Psoas muscle (tissue), 8 donors: ENCODE measurements around the gene CLEC3A. TPM values are rescaled to one million over a fixed set of nuclear protein-coding genes. Genes with fewer than 3 reads are reported as not detected.
"Not testable (repeated sequence)": the region's sequence is repeated elsewhere in the genome, so short reads cannot be mapped to it uniquely, and the experiment has no call there.

ENCODE experiments used
- ATAC-seq, 4 donors: fragments of 200-7000 bp; cut with Tn5 transposase; one replicate each; pipeline ENCODE4 v1.9.1; 2020; ENCODE audit warnings: moderate library complexity in 3 of 4, mild to moderate bottlenecking in 2 of 4
- DNase-seq, 2 donors: peaks; one replicate each; pipeline ENCODE4 v3.0.0-alpha.2; 2020
- H3K27ac ChIP-seq: fragments of 200-600 bp; one replicate; pipeline ENCODE4 v1.8.0; 2022
- H3K27me3 ChIP-seq, 3 donors: fragments of 200-600 bp in 1 of 3; one replicate each; pipeline versions ENCODE4 v1.6.1 to v1.8.0; 2013 to 2022; ENCODE audit warnings: low read length in 2 of 3, mild to moderate bottlenecking in 2 of 3, moderate library complexity in 1 of 3; ENCODE audit not compliant: insufficient read depth in 3 of 3
- H3K36me3 ChIP-seq, 2 donors: fragments of 200-600 bp in 1 of 2; one replicate each; pipeline versions ENCODE4 v1.6.1 to v1.8.0; 2013 to 2022; ENCODE audit warnings: low read depth in 1 of 2, mild to moderate bottlenecking in 1 of 2, moderate library complexity in 1 of 2; ENCODE audit not compliant: insufficient read depth in 1 of 2
- H3K4me1 ChIP-seq: fragments of 200-600 bp; one replicate; pipeline ENCODE4 v1.8.0; 2022
- H3K4me3 ChIP-seq: fragments of 200-600 bp; one replicate; pipeline ENCODE4 v1.8.0; 2022; ENCODE audit warnings: mild to moderate bottlenecking
- H3K9me3 ChIP-seq: fragments of 200-600 bp; one replicate; pipeline ENCODE4 v1.8.0; 2022
- CTCF ChIP-seq: fragments of 200-600 bp; IDR thresholded peaks from one replicate; pipeline ENCODE4 v1.8.0; 2022; ENCODE audit warnings: antibody characterized with exemption
- WGBS, 3 donors: extraction: QIAGEN DNeasy Blood & Tissue Kit; methylation state at CpG; one replicate each; pipeline versions ENCODE4 v1.1.6 to v1.1.7; 2013; 5-methylcytosine and 5-hydroxymethylcytosine counted together
- intact Hi-C, 2 donors: fragments of 100-400 bp; cut with DNase I; formaldehyde crosslinking; loops; one replicate each; pipeline versions ENCODE4 v1.11.0 to v1.14.2; 2022
- polyA plus RNA-seq, 3 donors: library from polyadenylated mRNA; stranded (reverse); fragments of 200-250 nt; gene quantifications; one replicate each; pipeline ENCODE4 v1.2.3, GENCODE V29; 2013
- total RNA-seq, 4 donors: library from RNA; stranded (reverse); fragmentation: NEBNext Ultra II Directional in 2 of 4; extraction: Animal tissue kit (Norgen Biotek cat#: 25700) in 2 of 4; gene quantifications; one replicate each; pipeline versions ENCODE4 v1.2.1 to v1.2.4, GENCODE V29; 2021 to 2023
- donor health status: healthy with polysubstance abuse.
- donor health status: DM: no; HTN: no; CAD: no; lungs with moderate emphysema.
- donor health status: Bipolar disorder and iron deficiency.
- donor health status: healthy.
- donor health status: DM: yes; HTN: yes; CAD: no.
- donor health status: DM: no; HTN: no; CAD: no.
- donor health status: DM: no; HTN: no; CAD: no.
- donor health status: DM: yes; HTN: yes; CAD: no.

CLEC3A gene
- total and polyA plus RNA-seq, 7 donors, result not detected

GRCh38 chr16:78057803-78058564 is 35.6 kb downstream of the CLEC3A start:
- WGBS, 3 donors, result 72 to 78% (median 77%) methylated on average over 9 of the region's 9 CpGs
- intact Hi-C loops, result no loop called here

GRCh38 chr16:78059806-78060205 is 37.5 kb downstream of the CLEC3A start:
- ATAC-seq, DNase-seq, H3K9me3 ChIP-seq, H3K36me3 ChIP-seq, intact Hi-C loops, H3K4me1 ChIP-seq, H3K27me3 ChIP-seq, H3K27ac ChIP-seq, H3K4me3 ChIP-seq: not testable (repeated sequence)
- WGBS, 3 donors, result 79 to 87% (median 82%) methylated on average over 25 of the region's 25 CpGs

More at GRCh38 chr16:78057803-78058564, 35.6 kb downstream of the CLEC3A start:
- Histone ChIP-seq H3K36me3 (no peaks in the 10 kb centered on the region), H3K9me3 (no peaks in the 10 kb centered on the region), H3K27me3 (no peaks in the 10 kb centered on the region), H3K27ac (no peak overlapping the region), H3K4me1 (no peaks in the 10 kb centered on the region), H3K4me3 (no peak overlapping the region)
- ATAC-seq (no peak), DNase-seq (no peak)
- no peak for TF ChIP-seq CTCF

- DNase-seq, result no peak
- H3K4me3 ChIP-seq, result no peak overlapping the region
- ATAC-seq, result no peak
- no peaks in the 10 kb centered on the region for H3K27me3 ChIP-seq
- no peaks in the 10 kb centered on the region for H3K36me3 ChIP-seq
- intact Hi-C loops, result no loop called here
- H3K27ac ChIP-seq, result no peak overlapping the region
- no peaks in the 10 kb centered on the region for H3K9me3 ChIP-seq
- no peaks in the 10 kb centered on the region for H3K4me1 ChIP-seq
- 39 to 51% (median 45%) methylated on average over 5 of the region's 5 CpGs for WGBS, 3 donors
- no peak for TF ChIP-seq CTCF
Observed at GRCh38 chr16:78060295-78060694, 37.9 kb downstream of the CLEC3A start.

GRCh38 chr16:78060809-78061208 is 38.5 kb downstream of the CLEC3A start:
- no peaks in the 10 kb centered on the region for H3K27me3 ChIP-seq
- no peaks in the 10 kb centered on the region for H3K9me3 ChIP-seq
- H3K4me1 ChIP-seq, result no peaks in the 10 kb centered on the region
- H3K4me3 ChIP-seq, result no peak overlapping the region
- no peak for TF ChIP-seq CTCF
- WGBS, 3 donors, result 74 to 84% (median 80%) methylated on average over 5 of the region's 5 CpGs
- DNase-seq (no peak), ATAC-seq (no peak)
- no peaks in the 10 kb centered on the region for H3K36me3 ChIP-seq
- intact Hi-C loops, result no loop called here
- H3K27ac ChIP-seq, result no peak overlapping the region

- DNase-seq (no peak), ATAC-seq (no peak)
- Histone ChIP-seq H3K4me1 (no peaks in the 10 kb centered on the region), H3K27me3 (peaks cover 0 to 5% (median 0%) of the 10 kb centered on the region in 3 donors), H3K9me3 (no peaks in the 10 kb centered on the region), H3K27ac (no peak overlapping the region), H3K4me3 (no peak overlapping the region), H3K36me3 (no peaks in the 10 kb centered on the region)
- no peak for TF ChIP-seq CTCF
- 61 to 64% (median 64%) methylated on average over 4 of the region's 4 CpGs for WGBS, 3 donors
- intact Hi-C loops, result no loop called here
Observed at GRCh38 chr16:78065319-78065718, 43.0 kb downstream of the CLEC3A start.
